Skeletal muscle satellite cell (primary cell): Measurements from ENCODE around the gene ATP10B.

Source experiments
- H3K27me3 ChIP-seq: 2 replicates; pipeline ENCODE4 v1.7.0; 2013; ENCODE audit warnings: low read length; ENCODE audit not compliant: control insufficient read depth, insufficient read depth
- H3K36me3 ChIP-seq: 2 replicates; pipeline ENCODE4 v1.7.0; 2013; ENCODE audit warnings: mild to moderate bottlenecking, control low read depth, low read length; ENCODE audit not compliant: insufficient read depth
- H3K4me1 ChIP-seq: 2 replicates; pipeline ENCODE4 v1.7.0; 2013; ENCODE audit warnings: low read length; ENCODE audit not compliant: control insufficient read depth, insufficient read depth
- H3K4me2 ChIP-seq: 2 replicates; pipeline ENCODE4 v1.7.0; 2013; ENCODE audit warnings: mild to moderate bottlenecking, low read length
- H3K4me3 ChIP-seq: 2 replicates; pipeline ENCODE4 v1.7.0; 2013; ENCODE audit warnings: low read length
- H3K9ac ChIP-seq: 2 replicates; pipeline ENCODE4 v1.7.0; 2013; ENCODE audit warnings: mild to moderate bottlenecking, low read depth, low read length, moderate library complexity
- H3K9me3 ChIP-seq: replicated peaks from 2 replicates; pipeline ENCODE4 v1.7.0; 2013; ENCODE audit warnings: mild to moderate bottlenecking, control low read depth, low read length

Gene ATP10B

DNA sequence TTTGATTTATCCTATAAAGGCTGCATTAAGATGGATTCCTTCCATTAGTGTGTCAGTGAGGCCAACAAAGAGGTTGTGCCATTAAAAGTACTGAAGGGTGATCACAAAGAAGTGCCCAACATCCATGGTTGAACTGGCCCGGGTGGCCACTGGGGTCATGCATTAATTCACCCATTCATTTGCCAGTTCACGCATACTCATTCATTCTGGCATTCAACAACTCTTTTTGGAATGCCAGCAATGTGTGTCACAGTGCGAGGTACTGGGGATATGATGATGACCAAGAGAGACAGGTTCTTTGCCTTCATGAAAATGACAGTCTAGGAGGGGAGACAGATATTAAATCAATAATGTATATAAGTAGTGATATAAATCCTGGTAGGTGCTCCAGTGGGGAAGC, 337.1 kb downstream of the ATP10B start:
- no peak overlapping the region for H3K9ac ChIP-seq
- H3K4me3 ChIP-seq: no peak overlapping the region
- no peaks in the 10 kb centered on the region for H3K36me3 ChIP-seq
- no peak overlapping the region for H3K4me2 ChIP-seq
- H3K27me3 ChIP-seq: peaks cover 9% of the 10 kb centered on the region
- no peaks in the 10 kb centered on the region for H3K4me1 ChIP-seq
- no peaks in the 10 kb centered on the region for H3K9me3 ChIP-seq

- H3K9me3 ChIP-seq: no peaks in the 10 kb centered on the region
- H3K4me1 ChIP-seq: no peaks in the 10 kb centered on the region
- H3K4me2 ChIP-seq: no peak overlapping the region
- no peak overlapping the region for H3K9ac ChIP-seq
- H3K4me3 ChIP-seq: no peak overlapping the region
- H3K36me3 ChIP-seq: no peaks in the 10 kb centered on the region
- peaks cover 9% of the 10 kb centered on the region for H3K27me3 ChIP-seq
Observed at GRCh38 chr5:160514191-160514590, 337.8 kb downstream of the ATP10B start.

DNA sequence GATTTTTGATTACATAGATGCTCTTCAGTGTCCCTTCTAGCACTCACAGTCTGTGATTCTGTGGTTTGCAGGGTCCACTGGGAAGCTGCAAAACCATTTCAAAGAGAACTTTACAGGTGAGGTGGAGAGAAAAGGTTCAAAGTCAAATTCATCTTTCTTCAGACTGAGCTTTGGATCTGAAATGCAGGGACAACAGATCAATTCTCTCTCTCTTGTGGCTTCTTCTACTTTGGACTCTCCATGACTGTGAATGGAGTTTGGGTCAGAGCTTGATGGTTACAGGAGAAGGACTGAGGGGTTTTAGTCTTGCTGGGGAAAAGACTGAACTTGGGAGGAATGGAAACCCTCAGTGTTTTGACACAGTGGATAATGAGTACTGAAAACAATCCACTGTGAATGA, 338.5 kb downstream of the ATP10B start:
- Histone ChIP-seq H3K9ac (no peak overlapping the region), H3K4me1 (no peaks in the 10 kb centered on the region), H3K36me3 (no peaks in the 10 kb centered on the region), H3K27me3 (peaks cover 9% of the 10 kb centered on the region), H3K9me3 (no peaks in the 10 kb centered on the region), H3K4me2 (no peak overlapping the region), H3K4me3 (no peak overlapping the region)
